Ovary (tissue), 9 donors: ENCODE measurements around the gene CNOT1. TPM values are rescaled to one million over a fixed set of nuclear protein-coding genes. Genes with fewer than 3 reads are reported as not detected.
"Not testable (repeated sequence)": the region's sequence is repeated elsewhere in the genome, so short reads cannot be mapped to it uniquely, and the experiment has no call there.

Experiments used
- DNase-seq, 5 donors: peaks; one replicate each; pipeline ENCODE4 v3.0.0-alpha.2; 2019 to 2020
- H3K27ac ChIP-seq, 2 donors: fragments of 200-600 bp; one replicate each; pipeline versions ENCODE4 v1.5.1 to v1.8.0; 2019 to 2022
- H3K27me3 ChIP-seq: fragments of 200-600 bp; one replicate; pipeline ENCODE4 v1.8.0; 2022
- H3K36me3 ChIP-seq: fragments of 200-600 bp; sonication (generic); one replicate; pipeline ENCODE4 v1.5.1; 2019
- H3K4me1 ChIP-seq: one replicate; pipeline ENCODE4 v1.8.1; 2013; ENCODE audit warnings: mild to moderate bottlenecking, moderate library complexity; ENCODE audit not compliant: insufficient read depth
- H3K4me3 ChIP-seq: fragments of 200-600 bp; sonication (generic); one replicate; pipeline ENCODE4 v1.5.1; 2017
- H3K9me3 ChIP-seq, 2 donors: fragments of 200-600 bp in 1 of 2; sonication (generic) in 1 of 2; one replicate each; pipeline versions ENCODE4 v1.5.1 to v1.8.1; 2013 to 2019; ENCODE audit warnings: mild to moderate bottlenecking in 1 of 2, moderate library complexity in 1 of 2
- CTCF ChIP-seq, 3 donors: fragments of 450-650 bp in 2 of 3; fragments of 200-600 bp in 1 of 3; IDR thresholded peaks; one replicate each; pipeline versions ENCODE4 v1.5.1 to v1.8.0; 2016 to 2022; ENCODE audit warnings: antibody characterized with exemption in 3 of 3, mild to moderate bottlenecking in 1 of 3
- EP300 ChIP-seq: sonication (generic); formaldehyde crosslinking; IDR thresholded peaks from one replicate; pipeline ENCODE4 v1.6.1; 2017; ENCODE audit warnings: antibody characterized with exemption
- POLR2A ChIP-seq: fragments of 450-650 bp; IDR thresholded peaks from one replicate; pipeline ENCODE4 v1.6.1; 2017; ENCODE audit warnings: antibody characterized with exemption, mild to moderate bottlenecking, moderate library complexity
- WGBS, 3 donors: extraction: QIAGEN DNeasy Blood & Tissue Kit in 1 of 3; methylation state at CpG; one replicate each; pipeline versions ENCODE4 v1.1.5 to v1.1.7; 2013 to 2017; 5-methylcytosine and 5-hydroxymethylcytosine counted together
- intact Hi-C, 4 donors: fragments of 100-400 bp; cut with DNase I; formaldehyde crosslinking; loops; one replicate each; pipeline versions ENCODE4 v1.11.0 to v1.15.1; 2022 to 2023
- polyA plus RNA-seq, 2 donors: library from polyadenylated mRNA; stranded (reverse); fragments of 200-250 nt in 1 of 2; fragments of 350-450 nt in 1 of 2; fragmentation: Illumina TruSeq in 1 of 2; extraction: RNeasy Lipid Tissue Mini Kit (QIAGEN cat#74804) in 1 of 2; gene quantifications; one replicate each; pipeline ENCODE4 v1.2.3, GENCODE V29; 2013 to 2014
- total RNA-seq, 7 donors: library from RNA; depleted of rRNA in 2 of 7; stranded (reverse); fragments of >200 nt in 2 of 7; fragmentation: NEBNext Ultra II Directional in 3 of 7; extraction: Animal tissue kit (Norgen Biotek cat#: 25700) in 3 of 7; gene quantifications; one replicate each; pipeline versions ENCODE4 v1.1.0 to v1.2.4, GENCODE V29; 2016 to 2023
- donor health status: DM: no; HTN: no; CAD: no; lungs with moderate emphysema.
- donor health status: DM: no; HTN: no; CAD: no.
- donor health status: Bipolar disorder and iron deficiency.
- donor health status: DM: yes; HTN: yes; CAD: no.
- donor health status: DM: no; HTN: no; CAD: no.
- donor health status: DM: yes; HTN: yes; CAD: no.

CNOT1 gene
- total and polyA plus RNA-seq, 9 donors = 63.8 to 145 (median 111) TPM

GRCh38 chr16:58492735-58493134, 136.9 kb downstream of the CNOT1 start:
- no peaks in the 10 kb centered on the region for H3K4me1 ChIP-seq
- TF ChIP-seq EP300 (no peak), POLR2A (no peak), CTCF (IDR thresholded peaks at IDR 0.05) (no peak)
- WGBS, 3 donors = 31 to 58% (median 48%) methylated on average over 5 of the region's 5 CpGs
- intact Hi-C loops = loop anchor here in 2 of 4 donors (10.0 kb wide), 2 partner anchors 158 to 468 kb away; partner anchors contain the start of gene MMP15 (in 1 of the 2)
- no peak overlapping the region for H3K4me3 ChIP-seq
- no peak for DNase-seq
- no peaks in the 10 kb centered on the region for H3K36me3 ChIP-seq
- no peak overlapping the region for H3K27ac ChIP-seq
- H3K9me3 ChIP-seq = no peaks in the 10 kb centered on the region
- no peaks in the 10 kb centered on the region for H3K27me3 ChIP-seq

- 35 to 46% (median 44%) methylated on average over 4 of the region's 4 CpGs for WGBS, 3 donors
- Histone ChIP-seq H3K36me3 (no peaks in the 10 kb centered on the region), H3K27ac (no peak overlapping the region), H3K9me3 (no peaks in the 10 kb centered on the region), H3K4me3 (no peak overlapping the region), H3K27me3 (no peaks in the 10 kb centered on the region), H3K4me1 (peaks cover 2% of the 10 kb centered on the region)
- intact Hi-C loops = loop anchor here in 2 of 4 donors (10.0 kb wide), 2 partner anchors 157 to 467 kb away; partner anchors contain the start of gene MMP15 (in 1 of the 2)
- TF ChIP-seq POLR2A (no peak), CTCF (IDR thresholded peaks at IDR 0.05) (no peak), EP300 (no peak)
- no peak for DNase-seq
Observed at GRCh38 chr16:58492066-58492465, 137.6 kb downstream of the CNOT1 start.

GRCh38 chr16:58490539-58490938, 139.1 kb downstream of the CNOT1 start:
- intact Hi-C loops = loop anchor here in 2 of 4 donors (10.0 kb wide), 2 partner anchors 156 to 466 kb away; partner anchors contain the start of gene MMP15 (in 1 of the 2)
- not testable (repeated sequence) for H3K9me3 ChIP-seq, H3K27ac ChIP-seq, H3K36me3 ChIP-seq, H3K27me3 ChIP-seq, DNase-seq, H3K4me3 ChIP-seq, H3K4me1 ChIP-seq
- WGBS, 3 donors = 86 to 92% (median 88%) methylated on average over 8 of the region's 8 CpGs

GRCh38 chr16:58490065-58490464, 139.6 kb downstream of the CNOT1 start:
- H3K4me3 ChIP-seq = no peak overlapping the region
- no peak for DNase-seq
- no peak for TF ChIP-seq POLR2A
- no peak for TF ChIP-seq CTCF (IDR thresholded peaks at IDR 0.05)
- TF ChIP-seq EP300 = no peak
- H3K27ac ChIP-seq = no peak overlapping the region
- WGBS, 3 donors = 96 to 98% (median 97%) methylated on average over 4 of the region's 4 CpGs
- no peaks in the 10 kb centered on the region for H3K27me3 ChIP-seq
- H3K4me1 ChIP-seq = peaks cover 2% of the 10 kb centered on the region
- no peaks in the 10 kb centered on the region for H3K36me3 ChIP-seq
- H3K9me3 ChIP-seq = no peaks in the 10 kb centered on the region
- intact Hi-C loops = loop anchor here in 2 of 4 donors (10.0 kb wide), 2 partner anchors 155 to 465 kb away; partner anchors contain the start of gene MMP15 (in 1 of the 2)

- intact Hi-C loops = loop anchor here in 2 of 4 donors (5.0 kb wide), 1 partner anchor 151 kb away; no protein-coding TSS in a partner anchor
- TF ChIP-seq POLR2A (no peak), CTCF (IDR thresholded peaks at IDR 0.05) (no peak)
- Histone ChIP-seq H3K27ac (no peak overlapping the region), H3K4me3 (no peak overlapping the region), H3K9me3 (no peaks in the 10 kb centered on the region), H3K4me1 (peaks cover 2% of the 10 kb centered on the region), H3K27me3 (no peaks in the 10 kb centered on the region), H3K36me3 (no peaks in the 10 kb centered on the region)
- 29 to 53% (median 39%) methylated on average over 3 of the region's 3 CpGs for WGBS, 3 donors
- DNase-seq = no peak
Observed at GRCh38 chr16:58488531-58488930, 141.1 kb downstream of the CNOT1 start.
